ENCODE measurements around the gene CPN2. TPM values are rescaled to one million over a fixed set of nuclear protein-coding genes. Genes with fewer than 3 reads are reported as not detected.
A peak's percentile ranks its signal among the peaks of the same experiment; 100 is the strongest.

Gene CPN2
- total and polyA plus RNA-seq, 2 of the 8 experiments (the other 6 are each of a cell fraction or from before 2014, with no cell fraction given) = 0.03 TPM; not detected in 1

GRCh38 chr3:194329583-194329965 is 21.6 kb downstream of the CPN2 start:
- no peak for FAIRE-seq
- Histone ChIP-seq H3K23me2 (ENCODE audit: low read depth, low read length) (peaks cover 26% of the 10 kb centered on the region), H2AK5ac (ENCODE audit: low read depth, low read length) (no peak overlapping the region), H3K56ac (replicated peaks; ENCODE audit: insufficient read length, low read depth, low read length) (no peak overlapping the region), H4K20me1 (replicated peaks in 1 of 2; ENCODE audit: control insufficient read depth in 1 of 2, insufficient read depth in 2 of 2, low read length in 2 of 2) (peaks cover 0 to 21% of the 10 kb centered on the region in 2 experiments), H3K36me3 (ENCODE audit: control insufficient read depth in 2 of 4, insufficient read depth in 4 of 4, low read length in 3 of 4) (no peaks in the 10 kb centered on the region; a peak in 1 of 8 replicates), H4K91ac (replicated peaks; ENCODE audit: insufficient read length, low read length) (no peak overlapping the region), H3K27ac (ENCODE audit: low read depth, low read length) (no peak overlapping the region), H3K4me3 (ENCODE audit: extremely low read depth in 1 of 4, insufficient read depth in 2 of 4, low read depth in 3 of 4, low read length in 4 of 4) (no peak overlapping the region), H3K9ac (replicated peaks in 1 of 4; ENCODE audit: extremely low read depth in 1 of 4, low read depth in 3 of 4, low read length in 3 of 4) (no peak overlapping the region), H3K4me2 (ENCODE audit: insufficient read depth in 1 of 2, low read depth in 2 of 2, low read length in 2 of 2) (no peak overlapping the region), H3K9me3 (ENCODE audit: insufficient read depth in 2 of 2, low read depth in 1 of 2, low read length in 1 of 2) (peaks cover 0 to 16% of the 10 kb centered on the region in 2 experiments; a peak in 1 of 4 replicates), H2BK5ac (ENCODE audit: low read depth, low read length) (no peak overlapping the region), H2BK12ac (ENCODE audit: low read depth, low read length) (no peak overlapping the region), H2BK15ac (ENCODE audit: low read length) (no peak overlapping the region), H3K18ac (ENCODE audit: extremely low read depth, low read length) (no peak overlapping the region), H4K8ac (ENCODE audit: extremely low read depth, insufficient read depth, low read length) (no peak overlapping the region), H3K79me1 (ENCODE audit: low read depth, low read length) (peaks cover 14% of the 10 kb centered on the region), H3K4me1 (replicated peaks in 1 of 4; ENCODE audit: control insufficient read depth in 3 of 4, insufficient read depth in 4 of 4, low read length in 3 of 4) (peaks cover 0 to 2% (median 0%) of the 10 kb centered on the region in 4 experiments; a peak in 3 of 7 replicates), H4K5ac (ENCODE audit: insufficient read length, low read depth, low read length) (no peak overlapping the region), H2AFZ (ENCODE audit: low read length) (no peak overlapping the region), H3K23ac (ENCODE audit: insufficient read length) (no peak overlapping the region), H2BK120ac (replicated peaks; ENCODE audit: low read depth, low read length) (no peak overlapping the region), H3K27me3 (replicated peaks in 1 of 4; ENCODE audit: control insufficient read depth in 3 of 4, extremely low read depth in 1 of 4, insufficient read depth in 3 of 4, low read length in 3 of 4) (peaks cover 0 to 24% (median 17%) of the 10 kb centered on the region in 4 experiments; a peak in 5 of 7 replicates), H3K79me2 (ENCODE audit: control insufficient read depth in 1 of 2, insufficient read depth in 2 of 2, low read length in 2 of 2) (no peaks in the 10 kb centered on the region), H3K14ac (ENCODE audit: insufficient read length) (no peak overlapping the region), H3K4ac (replicated peaks; ENCODE audit: insufficient read length, low read depth, low read length) (no peak overlapping the region), H2BK20ac (ENCODE audit: low read length) (peak overlapping the region; percentile 25; the same call in 1 of the 2 replicates)
- 81% methylated on average over 4 of the region's 7 CpGs; no CpG with 5 or more reads in 1 of the 2 experiments for WGBS, 2 experiments (ENCODE audit: extremely low coverage in 1 of 2, insufficient coverage in 1 of 2, insufficient read length in 1 of 2, insufficient replicate concordance in 2 of 2, low coverage in 1 of 2, low lambda C conversion rate in 2 of 2, missing lambda C conversion rate in 1 of 2)
- CTCF ChIA-PET (ENCODE audit: partially characterized antibody) = interaction anchor here (1.2 to 2.4 kb wide), 9 partner anchors 9 to 239 kb away, joined by 3 to 37 read pairs (median 8); no protein-coding TSS in a partner anchor
- POLR2A ChIA-PET (ENCODE audit: partially characterized antibody) = no interaction called here
- TF ChIP-seq KDM5A (IDR thresholded peaks at IDR 0.05; ENCODE audit: low read length) (no peak), SP2 (IDR thresholded peaks at IDR 0.05; ENCODE audit: low read length) (no peak), EGR1 (IDR thresholded peaks at IDR 0.05; ENCODE audit: borderline replicate concordance, low read depth, low read length) (no peak), POLR2A (IDR thresholded peaks at IDR 0.05; ENCODE audit: control extremely low read depth in 1 of 2, low read depth in 2 of 2, low read length in 2 of 2) (no peak), E2F6 (IDR thresholded peaks at IDR 0.05) (no peak)
- no peak for DNase-seq (ENCODE audit: low read depth in 1 of 2, low spot score in 2 of 2)

Data from H1 (cell line).